GM12878 (cell line): Measurements from ENCODE around the gene TOB2. TPM values are rescaled to one million over a fixed set of nuclear protein-coding genes. Genes with fewer than 3 reads are reported as not detected.

ENCODE experiments used
- ATAC-seq: fragments of 200-7000 bp; cut with Tn5 transposase; 3 replicates; pipeline ENCODE4 v1.9.1; 2020; ENCODE audit warnings: mild to moderate bottlenecking, moderate library complexity
- BruUV-seq: library from RNA; stranded (reverse); fragments of 400-500 nt; replicated peaks from 2 replicates; lab custom pipeline; 2021; lab: Mats Ljungman, UMichigan
- CTCF ChIA-PET: fragments of 300-600 bp; sonication (Branson Sonifier 250); formaldehyde crosslinking; extraction: SDS; loops from one replicate; lab custom pipeline; 2021; ENCODE audit warnings: inconsistent platforms; lab: Yijun Ruan, JAX
- POLR2A ChIA-PET: fragments of 350-600 bp; formaldehyde crosslinking; extraction: SDS; loops from one replicate; lab custom pipeline; 2021; ENCODE audit warnings: inconsistent platforms; lab: Charles Lee
- RAD21 ChIA-PET: fragments of 300-600 bp; sonication (Branson Sonifier 250); formaldehyde crosslinking; loops from one replicate; lab custom pipeline; 2023; ENCODE audit warnings: antibody characterized with exemption; ENCODE audit not compliant: unreplicated experiment; lab: Charles Lee
- SMC1A ChIA-PET: fragments of 300-600 bp; sonication (Branson Sonifier 250); formaldehyde crosslinking; loops from one replicate; lab custom pipeline; 2023; ENCODE audit not compliant: unreplicated experiment, uncharacterized antibody; lab: Charles Lee
- DNase-seq: peaks from one replicate; pipeline ENCODE4 v3.0.0-alpha.2; 2011; ENCODE audit warnings: low read depth, low spot score
- FAIRE-seq: peaks from 3 replicates; lab custom pipeline; 2011; peaks lifted over from hg19 to GRCh38; lab: Jason Lieb, UNC
- H2AFZ ChIP-seq: 2 replicates; pipeline ENCODE4 v1.6.0; 2011; ENCODE audit warnings: low read depth, low read length, control low read depth; ENCODE audit not compliant: control insufficient read depth
- H3K27ac ChIP-seq: 2 replicates; pipeline ENCODE4 v1.5.1; 2011; ENCODE audit warnings: control low read depth; ENCODE audit not compliant: control insufficient read depth, insufficient read depth
- H3K27me3 ChIP-seq, 2 experiments: replicated peaks in 1 of 2; 2 replicates each; pipeline versions ENCODE4 v1.6.0 to v1.6.1; 2011; ENCODE audit warnings: low read length in 1 of 2; ENCODE audit not compliant: control insufficient read depth in 2 of 2, insufficient read depth in 2 of 2
- H3K36me3 ChIP-seq, 2 experiments: 2 replicates each; pipeline ENCODE4 v1.5.1; 2011; ENCODE audit warnings: low read length in 1 of 2; ENCODE audit not compliant: control insufficient read depth in 2 of 2, insufficient read depth in 2 of 2
- H3K4me1 ChIP-seq: 2 replicates; pipeline ENCODE4 v1.6.1; 2011; ENCODE audit warnings: mild to moderate bottlenecking, low read length, moderate library complexity, mixed read lengths; ENCODE audit not compliant: control insufficient read depth, insufficient read depth
- H3K4me2 ChIP-seq: 2 replicates; pipeline ENCODE4 v1.6.0; 2011; ENCODE audit warnings: control low read depth; ENCODE audit not compliant: control insufficient read depth, insufficient read depth
- H3K4me3 ChIP-seq: fragments of 200-600 bp; sonication (generic); 2 replicates; pipeline ENCODE4 v1.5.1; 2016
- H3K79me2 ChIP-seq: 2 replicates; pipeline ENCODE4 v1.6.0; 2011; ENCODE audit warnings: low read length; ENCODE audit not compliant: control insufficient read depth, insufficient read depth
- H3K9ac ChIP-seq: 2 replicates; pipeline ENCODE4 v1.8.0; 2011; ENCODE audit warnings: low read length, control low read depth, mixed read lengths; ENCODE audit not compliant: control insufficient read depth, insufficient read depth
- H3K9me3 ChIP-seq: replicated peaks from 3 replicates; pipeline ENCODE4 v1.5.1; 2011; ENCODE audit warnings: mild to moderate bottlenecking, low read length; ENCODE audit not compliant: control insufficient read depth, insufficient read depth
- H4K20me1 ChIP-seq: 2 replicates; pipeline ENCODE4 v1.6.0; 2011; ENCODE audit not compliant: control insufficient read depth, insufficient read depth
- BCL11A ChIP-seq: IDR thresholded peaks from 2 replicates; pipeline ENCODE4 v1.6.1; 2011; ENCODE audit warnings: low read depth, low read length
- CHD2 ChIP-seq: IDR thresholded peaks from 2 replicates; pipeline ENCODE4 v1.6.1; 2011; ENCODE audit warnings: low read depth, low read length, improper control_type of control experiment, borderline replicate concordance
- CREB1 ChIP-seq: IDR thresholded peaks from 2 replicates; pipeline ENCODE4 v1.6.1; 2012; ENCODE audit warnings: low read depth, mild to moderate bottlenecking, inconsistent platforms
- CREM ChIP-seq: IDR thresholded peaks from 2 replicates; pipeline ENCODE4 v1.6.1; 2014; ENCODE audit warnings: antibody characterized with exemption, low read depth
- DPF2 ChIP-seq: fragments of 450-650 bp; IDR thresholded peaks from 2 replicates; pipeline ENCODE4 v1.6.1; 2017; ENCODE audit warnings: mild to moderate bottlenecking
- MTA3 ChIP-seq: IDR thresholded peaks from 2 replicates; pipeline ENCODE4 v1.6.1; 2012; ENCODE audit warnings: low read length, inconsistent platforms, borderline replicate concordance
- NBN ChIP-seq: fragments of 450-650 bp; IDR thresholded peaks from 2 replicates; pipeline ENCODE4 v1.6.1; 2016
- NFYA ChIP-seq: IDR thresholded peaks from 2 replicates; pipeline ENCODE4 v1.6.1; 2011; ENCODE audit warnings: low read depth, mild to moderate bottlenecking, low read length, improper control_type of control experiment, borderline replicate concordance
- NR2C1 ChIP-seq: fragments of 450-650 bp; IDR thresholded peaks from 2 replicates; pipeline ENCODE4 v1.6.1; 2017; ENCODE audit warnings: antibody characterized with exemption, mild to moderate bottlenecking, moderate library complexity
- POU2F2 ChIP-seq: IDR thresholded peaks from 3 replicates; pipeline ENCODE4 v1.6.1; 2011; ENCODE audit warnings: low read depth, mild to moderate bottlenecking, low read length, borderline replicate concordance
- RCOR1 ChIP-seq: conservative IDR thresholded peaks from 2 replicates; pipeline ENCODE4 v1.6.1; 2012; ENCODE audit warnings: low read depth, low read length, improper control_type of control experiment
- RUNX3 ChIP-seq: IDR thresholded peaks from 2 replicates; pipeline ENCODE4 v1.6.1; 2012; ENCODE audit warnings: low read length, inconsistent platforms
- TCF3 ChIP-seq: IDR thresholded peaks from 2 replicates; pipeline ENCODE4 v1.6.1; 2012; ENCODE audit warnings: low read depth, mild to moderate bottlenecking, low read length, borderline replicate concordance; ENCODE audit not compliant: insufficient read depth
- WRNIP1 ChIP-seq: IDR thresholded peaks from 2 replicates; pipeline ENCODE4 v1.6.1; 2011; ENCODE audit warnings: low read depth, low read length, improper control_type of control experiment, borderline replicate concordance
- YY1 ChIP-seq: IDR thresholded peaks from 2 replicates; pipeline ENCODE4 v1.6.1; 2011; ENCODE audit warnings: low read depth, mild to moderate bottlenecking, low read length
- ZNF24 ChIP-seq: fragments of 450-650 bp; IDR thresholded peaks from 2 replicates; pipeline ENCODE4 v1.6.1; 2017; ENCODE audit warnings: antibody characterized with exemption, mild to moderate bottlenecking
- ZNF274 ChIP-seq: IDR thresholded peaks from one replicate; pipeline ENCODE4 v1.8.0; 2011; ENCODE audit not compliant: insufficient read length, insufficient read depth
- WGBS: methylation state at CpG from one replicate; pipeline ENCODE4 v1.1.6; 2016; ENCODE audit warnings: low lambda C conversion rate; ENCODE audit not compliant: insufficient replicate concordance, insufficient coverage; ENCODE audit errors: missing lambda C conversion rate; 5-methylcytosine and 5-hydroxymethylcytosine counted together
- in situ Hi-C: fragments of 300-500 bp; cut with MboI; formaldehyde crosslinking; loops from 9 replicates; pipeline ENCODE4 v1.14.3; 2018; ENCODE audit warnings: mixed read lengths
- intact Hi-C: fragments of 100-400 bp; cut with micrococcal nuclease; formaldehyde crosslinking; loops from one replicate; pipeline ENCODE4 v1.14.2; 2022; ENCODE audit not compliant: unreplicated experiment
- polyA plus RNA-seq, 11 experiments: library from polyadenylated mRNA; depleted of rRNA in 4 of 11; unstranded in 6 of 11; stranded (reverse) in 5 of 11; fragments of >200 nt; fragmentation: Nextera tagmentation in 4 of 11; fragmentation: Illumina TruSeq in 1 of 11; extraction: Ambion mirVana in 4 of 11; extraction: Trizol in 1 of 11; gene quantifications; 1 replicate in 1 of 11; 2 replicates in 10 of 11; pipeline versions ENCODE4 v1.2.1 to v1.2.3, GENCODE V29; 2011 to 2016; ENCODE audit warnings: inconsistent platforms in 2 of 11, missing spikeins in 2 of 11, low read depth in 1 of 11
- total RNA-seq, 4 experiments: library from RNA; depleted of rRNA in 3 of 4; stranded (reverse); fragments of >200 nt in 3 of 4; fragmentation: Illumina TruSeq in 1 of 4; extraction: Trizol in 1 of 4; gene quantifications; 2 replicates each; pipeline versions ENCODE4 v1.2.1 to v1.2.3, GENCODE V29; 2013 to 2021
- TF ChIP-seq, protein P1 (sequence below): fragments of 150-350 bp; IDR thresholded peaks from 2 replicates; pipeline ENCODE4 v1.6.1; 2016; ENCODE audit warnings: low read depth, low read length

Gene TOB2
- total and polyA plus RNA-seq, 10 of the 15 experiments (the other 5 are each of a cell fraction or from before 2014, with no cell fraction given), result 4.5 to 32.0 (median 15.1) TPM

DNA sequence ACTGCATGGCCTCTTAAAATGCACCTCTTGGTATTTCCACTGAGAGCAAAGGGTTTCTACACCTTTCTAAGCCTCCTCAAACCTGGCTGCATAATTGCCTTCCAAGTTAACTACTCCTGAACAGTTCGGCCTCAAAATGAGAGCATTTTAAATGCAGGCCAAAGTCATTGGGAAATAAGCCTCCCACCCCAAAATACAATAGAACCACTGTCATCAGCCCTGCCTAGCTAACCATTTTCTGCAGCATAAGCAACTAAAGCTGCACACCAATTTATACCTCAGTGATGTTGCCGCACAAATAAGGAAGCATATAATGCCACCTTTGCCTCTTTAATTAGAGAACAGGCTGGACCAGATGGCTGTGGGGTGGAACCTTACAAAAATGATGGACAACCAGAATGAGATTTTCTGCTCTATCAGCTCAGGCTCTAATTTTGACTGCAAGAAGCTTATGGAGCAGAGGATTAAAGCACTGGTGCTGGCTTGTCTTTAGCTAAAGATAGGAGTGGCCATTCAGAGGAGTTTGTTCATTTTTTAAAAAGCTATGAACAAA, 4.3 kb downstream of the TOB2 start:
- in situ Hi-C loops, result no loop called here
- H3K9ac ChIP-seq, result no peak overlapping the region
- H3K4me2 ChIP-seq, result peak overlapping the region; percentile 19; the same call in 1 of the 2 replicates
- TF ChIP-seq ZNF274 (no peak), NBN (no peak), CREM (no peak), MTA3 (no peak), TCF3 (no peak), CREB1 (no peak), NR2C1 (no peak), ZNF24 (no peak), RCOR1 (no peak), RUNX3 (no peak), NFYA (no peak), YY1 (no peak), WRNIP1 (no peak), DPF2 (no peak), BCL11A (no peak), CHD2 (no peak), POU2F2 (no peak)
- TF ChIP-seq, protein P1, sequence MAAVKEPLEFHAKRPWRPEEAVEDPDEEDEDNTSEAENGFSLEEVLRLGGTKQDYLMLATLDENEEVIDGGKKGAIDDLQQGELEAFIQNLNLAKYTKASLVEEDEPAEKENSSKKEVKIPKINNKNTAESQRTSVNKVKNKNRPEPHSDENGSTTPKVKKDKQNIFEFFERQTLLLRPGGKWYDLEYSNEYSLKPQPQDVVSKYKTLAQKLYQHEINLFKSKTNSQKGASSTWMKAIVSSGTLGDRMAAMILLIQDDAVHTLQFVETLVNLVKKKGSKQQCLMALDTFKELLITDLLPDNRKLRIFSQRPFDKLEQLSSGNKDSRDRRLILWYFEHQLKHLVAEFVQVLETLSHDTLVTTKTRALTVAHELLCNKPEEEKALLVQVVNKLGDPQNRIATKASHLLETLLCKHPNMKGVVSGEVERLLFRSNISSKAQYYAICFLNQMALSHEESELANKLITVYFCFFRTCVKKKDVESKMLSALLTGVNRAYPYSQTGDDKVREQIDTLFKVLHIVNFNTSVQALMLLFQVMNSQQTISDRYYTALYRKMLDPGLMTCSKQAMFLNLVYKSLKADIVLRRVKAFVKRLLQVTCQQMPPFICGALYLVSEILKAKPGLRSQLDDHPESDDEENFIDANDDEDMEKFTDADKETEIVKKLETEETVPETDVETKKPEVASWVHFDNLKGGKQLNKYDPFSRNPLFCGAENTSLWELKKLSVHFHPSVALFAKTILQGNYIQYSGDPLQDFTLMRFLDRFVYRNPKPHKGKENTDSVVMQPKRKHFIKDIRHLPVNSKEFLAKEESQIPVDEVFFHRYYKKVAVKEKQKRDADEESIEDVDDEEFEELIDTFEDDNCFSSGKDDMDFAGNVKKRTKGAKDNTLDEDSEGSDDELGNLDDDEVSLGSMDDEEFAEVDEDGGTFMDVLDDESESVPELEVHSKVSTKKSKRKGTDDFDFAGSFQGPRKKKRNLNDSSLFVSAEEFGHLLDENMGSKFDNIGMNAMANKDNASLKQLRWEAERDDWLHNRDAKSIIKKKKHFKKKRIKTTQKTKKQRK, result no peak
- ChIA-PET POLR2A (interaction anchor here (0.9 to 1.5 kb wide), 2 partner anchors 16 to 26 kb away, joined by 3 to 6 read pairs; partner anchors contain the start of genes ACO2 and PHF5A), SMC1A (interaction anchor here (0.8 to 1.4 kb wide), 5 partner anchors 22 to 78 kb away, joined by 3 to 5 read pairs (median 3); no protein-coding TSS in a partner anchor), RAD21 (interaction anchor here (1.4 kb wide), 1 partner anchor 31 kb away, joined by 5 read pairs; no protein-coding TSS in a partner anchor), CTCF (interaction anchor here (0.7 to 4.3 kb wide), 5 partner anchors 16 to 75 kb away, joined by 3 to 26 read pairs (median 4); no protein-coding TSS in a partner anchor)
- 50% methylated on average over 2 of the region's 2 CpGs for WGBS
- peaks cover 0 to 10% of the 10 kb centered on the region in 2 experiments; a peak in 2 of 4 replicates for H3K36me3 ChIP-seq
- H3K27me3 ChIP-seq, result no peaks in the 10 kb centered on the region
- H3K9me3 ChIP-seq, result no peaks in the 10 kb centered on the region
- no peak for FAIRE-seq
- H3K4me1 ChIP-seq, result peaks cover 4% of the 10 kb centered on the region; the same call in 1 of the 2 replicates
- no peak for ATAC-seq
- H4K20me1 ChIP-seq, result peaks cover 8% of the 10 kb centered on the region; the same call in 1 of the 2 replicates
- BruUV-seq, result TSS peak; percentile 3
- peaks cover 69% of the 10 kb centered on the region for H3K79me2 ChIP-seq
- no peak for DNase-seq
- intact Hi-C loops, result no loop called here
- no peak overlapping the region for H3K27ac ChIP-seq
- H2AFZ ChIP-seq, result no peak overlapping the region
- no peak overlapping the region for H3K4me3 ChIP-seq
